ENCODE data around the gene CENPF. TPM values are rescaled to one million over a fixed set of nuclear protein-coding genes. Genes with fewer than 3 reads are reported as not detected.
A peak's percentile ranks its signal among the peaks of the same experiment; 100 is the strongest.

Gene CENPF
- total RNA-seq, 2 experiments from 2014 or later = 110 to 173 TPM

DNA sequence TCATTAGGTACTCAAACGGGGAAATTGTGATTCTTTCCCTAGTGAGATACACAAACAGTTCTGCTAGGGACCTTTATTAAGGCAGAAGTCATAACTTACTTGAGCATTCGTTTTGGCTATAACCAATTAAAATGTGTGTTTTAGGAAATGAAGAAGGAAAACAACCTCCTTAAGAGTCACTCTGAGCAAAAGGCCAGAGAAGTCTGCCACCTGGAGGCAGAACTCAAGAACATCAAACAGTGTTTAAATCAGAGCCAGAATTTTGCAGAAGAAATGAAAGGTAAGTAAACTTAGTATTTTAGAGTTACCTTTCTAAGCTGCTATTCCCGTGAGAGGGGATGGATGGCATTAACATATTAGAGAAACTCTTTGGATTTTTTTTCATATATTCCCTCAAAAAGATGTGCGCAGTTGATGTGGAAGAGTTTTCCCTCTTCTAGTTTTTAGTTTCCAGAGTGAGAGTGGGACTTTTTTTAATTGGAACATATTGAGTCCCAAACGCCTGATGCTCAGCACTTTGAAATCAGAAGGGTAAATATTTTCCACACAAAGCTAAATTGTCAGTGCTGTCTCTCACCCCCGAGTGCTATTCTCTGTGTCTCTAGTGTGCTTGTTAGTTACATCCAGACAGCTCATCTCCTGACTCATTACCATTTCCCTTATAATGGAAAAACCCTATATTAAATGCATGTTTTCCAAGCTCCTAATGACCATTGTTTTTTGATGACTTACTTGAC lies 34.9 kb downstream of the CENPF start:
- H3K4me1 ChIP-seq (ENCODE audit: insufficient read depth, low read length, poor library complexity, severe bottlenecking) = peaks cover 5% of the 10 kb centered on the region
- no peak overlapping the region for H2AFZ ChIP-seq (ENCODE audit: low read length)
- no TSS peak for BruUV-seq (replicated peaks)
- no peaks in the 10 kb centered on the region for H3K9me2 ChIP-seq (ENCODE audit: insufficient read depth, low read length)
- no peak overlapping the region for H3K4me2 ChIP-seq (ENCODE audit: low read length)
- TF ChIP-seq EZH2phosphoT487 (IDR thresholded peaks at IDR 0.05; ENCODE audit: borderline replicate concordance, low read depth, low read length) = no peak
- TF ChIP-seq, protein P1, sequence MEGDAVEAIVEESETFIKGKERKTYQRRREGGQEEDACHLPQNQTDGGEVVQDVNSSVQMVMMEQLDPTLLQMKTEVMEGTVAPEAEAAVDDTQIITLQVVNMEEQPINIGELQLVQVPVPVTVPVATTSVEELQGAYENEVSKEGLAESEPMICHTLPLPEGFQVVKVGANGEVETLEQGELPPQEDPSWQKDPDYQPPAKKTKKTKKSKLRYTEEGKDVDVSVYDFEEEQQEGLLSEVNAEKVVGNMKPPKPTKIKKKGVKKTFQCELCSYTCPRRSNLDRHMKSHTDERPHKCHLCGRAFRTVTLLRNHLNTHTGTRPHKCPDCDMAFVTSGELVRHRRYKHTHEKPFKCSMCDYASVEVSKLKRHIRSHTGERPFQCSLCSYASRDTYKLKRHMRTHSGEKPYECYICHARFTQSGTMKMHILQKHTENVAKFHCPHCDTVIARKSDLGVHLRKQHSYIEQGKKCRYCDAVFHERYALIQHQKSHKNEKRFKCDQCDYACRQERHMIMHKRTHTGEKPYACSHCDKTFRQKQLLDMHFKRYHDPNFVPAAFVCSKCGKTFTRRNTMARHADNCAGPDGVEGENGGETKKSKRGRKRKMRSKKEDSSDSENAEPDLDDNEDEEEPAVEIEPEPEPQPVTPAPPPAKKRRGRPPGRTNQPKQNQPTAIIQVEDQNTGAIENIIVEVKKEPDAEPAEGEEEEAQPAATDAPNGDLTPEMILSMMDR (conservative IDR thresholded peaks at IDR 0.05; ENCODE audit: low read length) = peak; percentile 85
- H3K27ac ChIP-seq (ENCODE audit: low read depth, low read length, poor library complexity, severe bottlenecking) = no peak overlapping the region
- peak; percentile 42 for DNase-seq (ENCODE audit: low spot score)
- H3K4me3 ChIP-seq (ENCODE audit: low read depth, low read length, poor library complexity, severe bottlenecking) = no peak overlapping the region
- POLR2A ChIA-PET = interaction anchor here (0.8 to 1.3 kb wide), 5 partner anchors 8 to 74 kb away, joined by 3 to 4 read pairs (median 3); no protein-coding TSS in a partner anchor
- H3K9me3 ChIP-seq (ENCODE audit: low read length) = no peaks in the 10 kb centered on the region
- H3K79me2 ChIP-seq (ENCODE audit: insufficient read depth, low read depth, low read length) = no peaks in the 10 kb centered on the region
- CTCF ChIA-PET (ENCODE audit: unreplicated experiment) = interaction anchor here (1.1 kb wide), 1 partner anchor 34 kb away, joined by 3 read pairs; no protein-coding TSS in a partner anchor
- peaks cover 100% of the 10 kb centered on the region for H3K36me3 ChIP-seq (ENCODE audit: insufficient read depth, low read length)
- H4K20me1 ChIP-seq (ENCODE audit: insufficient read depth, low read length) = 0 out of 2 replicates have a peak, but pooled peaks cover 3% of the 10 kb centered on the region
- intact Hi-C loops (cut with micrococcal nuclease; ENCODE audit: unreplicated experiment) = no loop called here

DNA sequence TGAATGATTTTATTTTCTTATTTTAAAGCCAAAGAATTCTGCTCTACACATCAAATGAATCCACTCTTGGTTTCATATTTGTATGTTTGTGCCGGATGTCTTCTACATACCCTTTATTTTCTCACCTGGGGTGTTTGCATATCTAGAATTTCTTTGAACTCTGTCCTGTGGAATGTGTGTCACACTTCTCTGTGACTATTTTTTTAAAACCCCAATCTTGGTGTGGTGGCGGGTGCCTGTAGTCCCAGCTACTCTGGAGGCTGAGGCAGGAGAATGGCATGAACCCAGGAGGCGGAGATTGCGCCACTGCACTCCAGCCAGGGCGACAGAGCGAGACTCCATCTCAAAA lies 35.4 kb downstream of the CENPF start:
- Histone ChIP-seq H4K20me1 (ENCODE audit: insufficient read depth, low read length) (0 out of 2 replicates have a peak, but pooled peaks cover 3% of the 10 kb centered on the region), H3K9me2 (ENCODE audit: insufficient read depth, low read length) (no peaks in the 10 kb centered on the region), H3K4me3 (ENCODE audit: low read depth, low read length, poor library complexity, severe bottlenecking) (no peak overlapping the region), H3K36me3 (ENCODE audit: insufficient read depth, low read length) (peaks cover 100% of the 10 kb centered on the region), H2AFZ (ENCODE audit: low read length) (no peak overlapping the region), H3K4me2 (ENCODE audit: low read length) (no peak overlapping the region), H3K79me2 (ENCODE audit: insufficient read depth, low read depth, low read length) (no peaks in the 10 kb centered on the region), H3K9me3 (ENCODE audit: low read length) (no peaks in the 10 kb centered on the region), H3K4me1 (ENCODE audit: insufficient read depth, low read length, poor library complexity, severe bottlenecking) (peaks cover 5% of the 10 kb centered on the region), H3K27ac (ENCODE audit: low read depth, low read length, poor library complexity, severe bottlenecking) (no peak overlapping the region)
- no TSS peak for BruUV-seq (replicated peaks)
- ChIA-PET CTCF (ENCODE audit: unreplicated experiment) (interaction anchor here (1.1 kb wide), 1 partner anchor 34 kb away, joined by 3 read pairs; no protein-coding TSS in a partner anchor), POLR2A (interaction anchor here (0.8 to 1.7 kb wide), 4 partner anchors 8 to 75 kb away, joined by 3 to 5 read pairs (median 4); no protein-coding TSS in a partner anchor)
- intact Hi-C loops (cut with micrococcal nuclease; ENCODE audit: unreplicated experiment) = no loop called here
- DNase-seq (ENCODE audit: low spot score) = no peak
- TF ChIP-seq, protein P1 (conservative IDR thresholded peaks at IDR 0.05; ENCODE audit: low read length) = no peak
- no peak for TF ChIP-seq EZH2phosphoT487 (IDR thresholded peaks at IDR 0.05; ENCODE audit: borderline replicate concordance, low read depth, low read length)

DNA sequence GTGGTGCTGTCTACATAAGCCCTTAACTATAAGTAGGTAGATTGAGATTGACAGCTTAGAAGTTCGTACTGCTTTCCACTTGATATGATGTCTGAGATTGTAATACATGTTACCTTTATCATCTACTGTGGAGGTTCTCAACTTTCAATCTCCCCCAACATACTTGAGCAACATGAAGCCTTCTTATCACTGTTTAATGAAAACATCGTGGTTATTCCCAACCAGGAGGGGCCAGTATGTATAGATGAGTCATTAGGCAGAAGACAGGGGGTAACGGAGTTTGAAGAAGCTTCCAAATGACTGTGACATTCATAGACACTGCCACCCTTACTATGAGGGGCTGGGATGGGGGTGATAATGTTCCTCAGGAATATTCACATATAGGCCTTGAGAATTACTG lies 36.0 kb downstream of the CENPF start:
- intact Hi-C loops (cut with micrococcal nuclease; ENCODE audit: unreplicated experiment) = no loop called here
- no peak overlapping the region for H3K4me3 ChIP-seq (ENCODE audit: low read depth, low read length, poor library complexity, severe bottlenecking)

More for the DNA sequence above, 36.0 kb downstream of the CENPF start:
- H3K9me3 ChIP-seq (ENCODE audit: low read length) = no peaks in the 10 kb centered on the region
- 0 out of 2 replicates have a peak, but pooled peaks cover 3% of the 10 kb centered on the region for H4K20me1 ChIP-seq (ENCODE audit: insufficient read depth, low read length)
- 0 out of 2 replicates have a peak, but pooled peaks cover 4% of the 10 kb centered on the region for H3K79me2 ChIP-seq (ENCODE audit: insufficient read depth, low read depth, low read length)
- peaks cover 5% of the 10 kb centered on the region for H3K4me1 ChIP-seq (ENCODE audit: insufficient read depth, low read length, poor library complexity, severe bottlenecking)
- BruUV-seq (replicated peaks) = no TSS peak
- H3K27ac ChIP-seq (ENCODE audit: low read depth, low read length, poor library complexity, severe bottlenecking) = no peak overlapping the region
- no peak for DNase-seq (ENCODE audit: low spot score)
- no peaks in the 10 kb centered on the region for H3K9me2 ChIP-seq (ENCODE audit: insufficient read depth, low read length)
- CTCF ChIA-PET (ENCODE audit: unreplicated experiment) = interaction anchor here (1.1 kb wide), 1 partner anchor 35 kb away, joined by 3 read pairs; no protein-coding TSS in a partner anchor
- peaks cover 100% of the 10 kb centered on the region for H3K36me3 ChIP-seq (ENCODE audit: insufficient read depth, low read length)
- H3K4me2 ChIP-seq (ENCODE audit: low read length) = no peak overlapping the region
- no peak overlapping the region for H2AFZ ChIP-seq (ENCODE audit: low read length)
- TF ChIP-seq EZH2phosphoT487 (IDR thresholded peaks at IDR 0.05; ENCODE audit: borderline replicate concordance, low read depth, low read length) = no peak
- TF ChIP-seq, protein P1 (conservative IDR thresholded peaks at IDR 0.05; ENCODE audit: low read length) = no peak
- POLR2A ChIA-PET = interaction anchor here (0.8 to 1.7 kb wide), 3 partner anchors 14 to 76 kb away, joined by 3 to 5 read pairs (median 4); no protein-coding TSS in a partner anchor

All from OCI-LY7 (cell line).